Measurements from ENCODE around the gene ABCB9. TPM values are rescaled to one million over a fixed set of nuclear protein-coding genes. Genes with fewer than 3 reads are reported as not detected.
A peak's percentile ranks its signal among the peaks of the same experiment; 100 is the strongest.

Gene ABCB9
- total RNA-seq, 1 donor from 2014 or later, result 2.9 TPM

DNA sequence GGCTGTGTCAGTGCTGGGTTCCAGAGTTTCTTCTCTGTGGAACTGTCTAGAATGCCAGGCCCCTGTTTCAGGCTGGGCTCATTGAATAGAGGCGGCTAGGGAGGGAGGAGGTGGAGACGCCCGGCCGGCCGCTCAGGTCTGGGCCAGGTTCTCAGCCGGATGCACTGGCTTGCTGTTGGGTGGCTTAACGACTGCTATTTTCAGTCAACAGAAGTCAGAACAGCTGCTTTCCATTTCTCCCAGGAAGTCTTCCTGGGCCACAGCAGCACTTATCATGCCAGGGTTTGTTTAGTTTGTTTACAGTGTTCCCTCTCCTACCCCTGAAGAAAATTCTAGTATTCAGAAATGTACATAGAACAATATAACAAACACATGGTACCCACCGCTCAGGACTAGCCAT, 44.3 kb downstream of the ABCB9 start:
- no peak overlapping the region for H3K27ac ChIP-seq
- no peaks in the 10 kb centered on the region for H3K9me3 ChIP-seq
- H3K4me3 ChIP-seq, result no peak overlapping the region
- H3K4me1 ChIP-seq, result peaks cover 29% of the 10 kb centered on the region
- H3K27me3 ChIP-seq (ENCODE audit: low read depth), result no peaks in the 10 kb centered on the region
- H3K36me3 ChIP-seq, result no peaks in the 10 kb centered on the region
- ATAC-seq (peak in 1 of 2 donors; percentile 32), DNase-seq (no peak)
- intact Hi-C loops (cut with DNase I), result no loop called here
- TF ChIP-seq, protein P1, sequence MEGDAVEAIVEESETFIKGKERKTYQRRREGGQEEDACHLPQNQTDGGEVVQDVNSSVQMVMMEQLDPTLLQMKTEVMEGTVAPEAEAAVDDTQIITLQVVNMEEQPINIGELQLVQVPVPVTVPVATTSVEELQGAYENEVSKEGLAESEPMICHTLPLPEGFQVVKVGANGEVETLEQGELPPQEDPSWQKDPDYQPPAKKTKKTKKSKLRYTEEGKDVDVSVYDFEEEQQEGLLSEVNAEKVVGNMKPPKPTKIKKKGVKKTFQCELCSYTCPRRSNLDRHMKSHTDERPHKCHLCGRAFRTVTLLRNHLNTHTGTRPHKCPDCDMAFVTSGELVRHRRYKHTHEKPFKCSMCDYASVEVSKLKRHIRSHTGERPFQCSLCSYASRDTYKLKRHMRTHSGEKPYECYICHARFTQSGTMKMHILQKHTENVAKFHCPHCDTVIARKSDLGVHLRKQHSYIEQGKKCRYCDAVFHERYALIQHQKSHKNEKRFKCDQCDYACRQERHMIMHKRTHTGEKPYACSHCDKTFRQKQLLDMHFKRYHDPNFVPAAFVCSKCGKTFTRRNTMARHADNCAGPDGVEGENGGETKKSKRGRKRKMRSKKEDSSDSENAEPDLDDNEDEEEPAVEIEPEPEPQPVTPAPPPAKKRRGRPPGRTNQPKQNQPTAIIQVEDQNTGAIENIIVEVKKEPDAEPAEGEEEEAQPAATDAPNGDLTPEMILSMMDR (IDR thresholded peaks at IDR 0.05), result no peak

DNA sequence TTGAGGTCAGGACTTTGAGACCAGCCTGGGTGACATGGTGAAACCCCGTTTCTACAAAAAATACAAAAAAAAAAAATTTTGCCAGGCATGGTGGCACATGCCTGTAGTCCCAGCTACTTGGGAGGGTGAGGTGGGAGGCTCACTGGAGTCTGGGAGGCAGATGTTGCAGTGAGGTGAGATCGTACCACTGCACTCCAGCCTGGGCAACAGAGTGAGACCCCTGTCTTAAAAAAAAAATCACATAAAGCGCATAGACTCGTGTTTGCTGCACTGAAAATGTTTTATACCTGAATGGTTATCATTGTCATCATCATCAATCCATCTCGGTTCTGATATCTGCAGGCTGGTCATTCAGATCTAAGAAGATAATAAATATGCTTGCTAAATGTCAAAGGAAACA, 45.6 kb downstream of the ABCB9 start:
- DNase-seq (no peak), ATAC-seq (no peak)
- no peak overlapping the region for H3K27ac ChIP-seq

DNA sequence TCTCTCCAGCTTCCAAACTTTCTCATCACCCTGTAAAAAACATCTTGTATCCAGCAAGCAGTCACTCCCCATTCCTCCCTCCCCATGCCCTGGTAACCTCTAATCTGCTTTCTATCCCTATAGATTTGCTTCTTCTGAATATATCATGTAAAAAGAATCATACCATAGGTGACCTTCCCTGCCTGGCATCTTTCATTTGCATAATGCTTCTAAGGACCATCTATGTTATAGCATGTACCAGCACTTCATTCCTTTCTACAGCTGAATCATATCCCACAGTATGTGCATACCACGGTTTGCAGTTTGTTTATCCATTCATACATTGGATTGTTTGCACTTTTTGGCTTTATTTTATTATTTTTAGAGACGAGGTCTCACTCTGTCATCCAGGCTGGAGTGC, 47.4 kb downstream of the ABCB9 start:
- TF ChIP-seq, protein P1 (IDR thresholded peaks at IDR 0.05), result no peak
- H3K27ac ChIP-seq, result no peak overlapping the region
- no peaks in the 10 kb centered on the region for H3K9me3 ChIP-seq
- H3K4me1 ChIP-seq, result peaks cover 29% of the 10 kb centered on the region
- no peaks in the 10 kb centered on the region for H3K27me3 ChIP-seq (ENCODE audit: low read depth)
- no peak overlapping the region for H3K4me3 ChIP-seq
- DNase-seq (no peak), ATAC-seq (no peak)
- H3K36me3 ChIP-seq, result no peaks in the 10 kb centered on the region
- intact Hi-C loops (cut with DNase I), result no loop called here

More for the DNA sequence above, 45.6 kb downstream of the ABCB9 start:
- Histone ChIP-seq H3K27me3 (ENCODE audit: low read depth) (no peaks in the 10 kb centered on the region), H3K9me3 (no peaks in the 10 kb centered on the region), H3K36me3 (no peaks in the 10 kb centered on the region), H3K4me3 (no peak overlapping the region), H3K4me1 (peaks cover 29% of the 10 kb centered on the region)
- TF ChIP-seq, protein P1 (IDR thresholded peaks at IDR 0.05), result no peak
- intact Hi-C loops (cut with DNase I), result no loop called here

DNA sequence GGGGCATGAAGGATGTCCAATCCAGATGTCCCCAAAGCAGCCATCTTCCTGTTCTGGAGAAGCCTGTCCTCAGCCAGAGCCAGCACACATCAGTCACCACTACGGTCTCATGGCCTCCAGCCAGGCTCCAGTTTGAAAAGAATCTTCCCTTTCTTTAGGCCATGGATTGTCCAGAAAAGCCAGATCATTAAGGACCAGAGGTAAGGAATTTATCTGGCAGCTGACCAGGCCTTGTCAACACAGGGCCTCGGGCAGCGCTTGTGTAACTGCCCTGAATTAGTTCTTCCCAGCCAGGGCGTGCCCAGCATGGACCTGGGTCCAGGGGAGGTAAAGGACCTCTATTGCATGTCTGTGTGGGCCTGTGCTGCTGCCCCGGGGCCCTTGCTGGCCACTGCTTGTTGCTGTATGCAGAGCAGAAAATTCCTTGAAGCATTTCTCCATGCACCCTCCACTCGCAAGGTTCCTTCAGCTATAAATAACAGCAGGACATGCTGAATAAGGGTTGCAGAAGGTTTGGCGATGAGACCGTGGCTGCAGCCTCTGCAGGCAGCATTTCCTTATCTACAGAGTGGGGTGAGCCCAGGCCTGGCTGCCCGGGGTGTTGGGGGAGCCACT, 48.6 kb downstream of the ABCB9 start:
- DNase-seq, result peak; percentile 74
- H3K36me3 ChIP-seq, result no peaks in the 10 kb centered on the region
- no peak overlapping the region for H3K4me3 ChIP-seq
- TF ChIP-seq, protein P1 (IDR thresholded peaks at IDR 0.05), result no peak
- H3K4me1 ChIP-seq, result peaks cover 29% of the 10 kb centered on the region
- peak overlapping the region; percentile 62 for H3K27ac ChIP-seq
- H3K9me3 ChIP-seq, result no peaks in the 10 kb centered on the region
- intact Hi-C loops (cut with DNase I), result no loop called here
- H3K27me3 ChIP-seq (ENCODE audit: low read depth), result no peaks in the 10 kb centered on the region
- ATAC-seq, result peak; percentile 86 to 90

DNA sequence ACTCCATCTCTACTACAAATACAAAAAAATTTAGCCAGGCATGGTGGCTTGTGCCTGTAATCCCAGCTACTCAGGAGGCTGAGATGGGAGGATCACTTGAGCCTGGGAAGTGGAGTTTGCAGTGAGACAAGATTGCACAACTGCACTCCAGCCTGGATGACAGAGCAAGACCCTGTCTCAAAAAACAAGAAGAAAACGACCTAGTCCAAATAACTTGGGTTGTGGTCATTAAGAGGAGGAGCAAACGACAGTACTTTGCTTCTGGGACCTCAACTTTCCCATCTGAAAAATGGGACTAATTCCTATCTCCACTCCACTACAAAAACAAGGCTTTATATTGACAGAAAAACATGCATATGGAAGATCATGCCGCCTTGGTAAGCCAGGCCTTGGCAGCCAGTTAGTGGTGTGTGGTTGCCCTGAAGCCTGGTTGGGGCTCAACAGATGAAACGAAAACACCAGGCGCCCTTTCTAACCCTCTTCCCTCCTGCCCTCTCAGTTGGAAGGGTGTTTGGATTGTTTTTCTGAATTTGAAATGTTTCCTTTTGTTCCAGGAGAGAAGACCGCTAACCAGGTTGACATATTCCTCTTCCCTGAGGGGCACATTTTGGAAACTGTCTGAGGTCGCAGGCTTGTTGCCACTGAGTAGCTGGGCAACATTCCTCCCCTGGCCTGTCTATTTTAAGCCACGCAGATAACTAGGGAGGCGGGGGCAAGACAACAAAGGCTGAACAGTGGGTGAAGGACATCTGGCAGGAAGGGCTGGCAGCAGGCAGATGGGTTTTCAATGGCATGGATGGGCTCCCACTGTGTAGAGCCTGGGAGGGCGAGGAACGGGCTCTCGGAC, 56.6 kb downstream of the ABCB9 start:
- DNase-seq, result no peak
- Histone ChIP-seq H3K27me3 (ENCODE audit: low read depth) (no peaks in the 10 kb centered on the region), H3K4me3 (no peak overlapping the region), H3K9me3 (no peaks in the 10 kb centered on the region), H3K27ac (no peak overlapping the region), H3K4me1 (no peaks in the 10 kb centered on the region), H3K36me3 (no peaks in the 10 kb centered on the region)
- TF ChIP-seq, protein P1 (IDR thresholded peaks at IDR 0.05), result no peak
- peak in 1 of 2 donors; percentile 39 for ATAC-seq
- intact Hi-C loops (cut with DNase I), result no loop called here

All from lower lobe of right lung (tissue), 2 donors.